ENCODE measurements around the gene TMEM52. TPM values are rescaled to one million over a fixed set of nuclear protein-coding genes. Genes with fewer than 3 reads are reported as not detected.

Gene TMEM52
- total and polyA plus RNA-seq, 2 of the 13 experiments (the other 11 are each of a cell fraction or from before 2014, with no cell fraction given) = 13.2 to 18.7 TPM

- no peak for TF ChIP-seq CREB1 (IDR thresholded peaks at IDR 0.05)
- peak; percentile 76 for TF ChIP-seq CREB1 (CRISPR knock-in tag; IDR thresholded peaks at IDR 0.05)
- TF ChIP-seq CBX1 (IDR thresholded peaks at IDR 0.05; ENCODE audit: low read depth) = peak; percentile 39
- peak; percentile 70 for TF ChIP-seq ZNF724P (CRISPR knock-in tag; IDR thresholded peaks at IDR 0.05; ENCODE audit: borderline replicate concordance)
- no peak for TF ChIP-seq ZNF589 (CRISPR knock-in tag; conservative IDR thresholded peaks at IDR 0.05)
- TF ChIP-seq IRX3 (CRISPR knock-in tag; IDR thresholded peaks at IDR 0.05; ENCODE audit: borderline replicate concordance, low read depth) = no peak
- TF ChIP-seq RBM22 (optimal IDR thresholded peaks at IDR 0.05; ENCODE audit: low read length) = no peak
- peak; percentile 84; the same call in 1 of the 2 replicates for TF ChIP-seq KLF6 (CRISPR knock-in tag; IDR thresholded peaks at IDR 0.05)
- peak; percentile 52; the same call in 1 of the 2 replicates for TF ChIP-seq NCOR1 (IDR thresholded peaks at IDR 0.05; ENCODE audit: borderline replicate concordance, low read length)
- TF ChIP-seq FOXP4 (CRISPR knock-in tag; IDR thresholded peaks at IDR 0.05) = peak; percentile 89
- TF ChIP-seq FOXO4 (CRISPR knock-in tag; conservative IDR thresholded peaks at IDR 0.05) = no peak
- no peak for TF ChIP-seq ZNF225 (CRISPR knock-in tag; IDR thresholded peaks at IDR 0.05)
- TF ChIP-seq ELF4 (CRISPR knock-in tag; IDR thresholded peaks at IDR 0.05; ENCODE audit: borderline replicate concordance) = 0 out of 2 replicates have a peak, but pooled peaks have one; percentile 68
- peak; percentile 45; the same call in 1 of the 2 replicates for TF ChIP-seq MTERF4 (CRISPR knock-in tag; IDR thresholded peaks at IDR 0.05)
- peak; percentile 86; the same call in 1 of the 2 replicates for TF ChIP-seq RXRB (CRISPR knock-in tag; IDR thresholded peaks at IDR 0.05; ENCODE audit: borderline replicate concordance)
- peak; percentile 96 for TF ChIP-seq ZFX (CRISPR knock-in tag; IDR thresholded peaks at IDR 0.05; ENCODE audit: low read depth)
- no peak for TF ChIP-seq ATRX (CRISPR knock-in tag; IDR thresholded peaks at IDR 0.05; ENCODE audit: borderline replicate concordance)
- TF ChIP-seq FOSL2 (CRISPR knock-in tag; IDR thresholded peaks at IDR 0.05) = peak; percentile 53; the same call in 1 of the 2 replicates
- peak; percentile 97 for TF ChIP-seq SP5 (CRISPR knock-in tag; IDR thresholded peaks at IDR 0.05; ENCODE audit: borderline replicate concordance, low read depth)
- TF ChIP-seq GMEB1 (CRISPR knock-in tag; IDR thresholded peaks at IDR 0.05; ENCODE audit: borderline replicate concordance) = peak; percentile 84
- TF ChIP-seq ZNF292 (CRISPR knock-in tag; IDR thresholded peaks at IDR 0.05; ENCODE audit: borderline replicate concordance, low read depth) = peak; percentile 74; the same call in 1 of the 2 replicates
- TF ChIP-seq ERF (CRISPR knock-in tag; IDR thresholded peaks at IDR 0.05) = peak; percentile 83
- TF ChIP-seq KDM1A (CRISPR knock-in tag; IDR thresholded peaks at IDR 0.05) = peak; percentile 45; the same call in 1 of the 2 replicates
These were observed 23.9 kb upstream of the TMEM52 start (continued) for GRCh38 chr1:1942753-1943656.
